Endometrial microvascular endothelial cells (primary cell): Measurements from ENCODE around the gene WLS. TPM values are rescaled to one million over a fixed set of nuclear protein-coding genes. Genes with fewer than 3 reads are reported as not detected.

Experiments used
- in situ Hi-C: cut with HindIII; loops from 2 replicates; pipeline ENCODE4 v1.10.0; 2017; ENCODE audit warnings: low sequenced_read_pairs, low pct_unique_long_range_greater_than_20kb; ENCODE audit errors: inconsistent ontology term
- total RNA-seq: library from RNA; depleted of rRNA; stranded (reverse); fragments of >200 nt; gene quantifications from one replicate; pipeline ENCODE4 v1.2.3, GENCODE V29; 2015; ENCODE audit errors: inconsistent ontology term

WLS gene
- total RNA-seq, 1 donor from 2014 or later = 116 TPM

DNA sequence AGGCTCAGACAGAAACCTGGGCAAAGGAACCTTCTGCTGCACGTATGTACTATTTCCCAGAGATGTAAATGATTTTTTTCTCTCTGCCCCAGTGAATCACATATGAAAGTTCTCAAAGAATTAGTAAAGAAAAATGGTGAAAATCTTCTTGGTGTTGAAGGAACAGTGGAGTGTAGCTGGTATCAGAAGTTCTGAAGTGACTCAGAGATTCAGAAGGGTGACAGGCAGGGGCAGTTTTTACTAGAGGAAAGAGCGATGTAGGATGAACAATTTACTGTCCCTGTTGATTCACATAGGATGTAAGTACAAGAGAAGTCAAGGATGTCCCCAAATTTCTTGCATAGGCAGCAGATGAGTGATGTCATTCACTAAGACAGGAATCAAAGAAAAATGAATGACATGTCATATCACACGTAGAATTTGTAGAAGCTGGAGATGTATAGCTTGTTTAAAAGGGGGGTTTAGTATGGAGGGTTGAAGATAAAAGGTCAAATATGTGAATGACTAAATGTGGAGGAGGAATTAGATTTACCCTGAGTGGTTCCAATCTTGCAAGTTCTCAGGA, 26.4 kb downstream of the WLS start:
- in situ Hi-C loops = no loop called here

DNA sequence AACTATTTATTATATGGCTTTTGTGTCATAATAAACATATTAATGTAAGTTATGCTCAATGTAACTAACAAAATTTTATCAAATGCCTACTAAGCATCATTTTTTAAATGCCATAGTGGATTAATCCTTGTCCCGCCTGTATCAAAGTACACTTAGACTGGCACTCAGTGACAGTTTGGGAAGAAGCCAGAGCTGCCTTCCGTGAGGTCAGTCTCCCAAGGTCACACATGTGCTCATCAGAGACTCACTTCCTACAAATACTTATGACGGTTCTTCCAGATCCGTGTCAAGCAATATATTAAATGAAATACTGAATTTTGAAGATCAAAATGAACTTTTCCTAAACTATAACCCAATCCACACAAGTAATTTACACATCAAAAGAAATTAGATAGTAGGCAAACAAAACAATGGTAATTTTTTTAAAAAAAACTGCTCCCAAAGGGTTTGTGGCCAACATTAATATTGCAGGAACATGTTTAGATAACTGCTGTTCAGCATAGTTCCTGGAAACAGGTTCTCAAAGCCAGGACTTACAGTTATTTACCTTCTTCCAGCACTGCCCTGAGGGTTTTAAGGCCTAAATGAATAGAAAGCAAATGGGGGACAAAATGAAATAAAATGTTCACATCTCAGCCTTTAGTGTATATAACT, 27.2 kb downstream of the WLS start:
- in situ Hi-C loops = no loop called here

DNA sequence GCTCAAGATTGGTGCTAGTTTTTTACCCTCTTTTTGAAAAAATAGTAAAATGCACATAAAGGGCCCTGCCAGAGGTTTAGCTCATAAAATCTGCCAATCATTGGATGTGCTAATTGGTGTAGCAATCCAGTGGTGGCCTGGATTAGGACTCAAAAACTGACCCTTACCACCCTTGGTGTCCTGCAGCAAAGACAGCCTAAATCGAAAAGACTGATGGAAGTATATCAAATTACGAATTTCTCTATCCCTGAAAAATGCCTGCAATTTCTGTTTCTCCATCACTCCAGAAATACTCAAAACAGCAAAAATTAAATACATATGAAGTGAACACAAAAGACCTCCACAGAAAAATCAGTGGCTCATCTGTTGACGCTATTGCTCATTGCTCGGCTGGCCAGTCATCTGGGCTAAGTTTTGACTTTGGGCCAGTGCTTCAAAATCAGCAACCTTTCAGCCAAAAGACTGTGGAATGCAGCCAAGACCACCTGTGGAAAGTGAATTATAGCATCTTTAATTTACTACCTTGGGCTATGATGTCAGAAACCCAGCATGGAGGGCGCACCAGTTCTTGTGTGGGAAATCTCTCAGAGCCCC, 30.0 kb downstream of the WLS start:
- in situ Hi-C loops = no loop called here

DNA sequence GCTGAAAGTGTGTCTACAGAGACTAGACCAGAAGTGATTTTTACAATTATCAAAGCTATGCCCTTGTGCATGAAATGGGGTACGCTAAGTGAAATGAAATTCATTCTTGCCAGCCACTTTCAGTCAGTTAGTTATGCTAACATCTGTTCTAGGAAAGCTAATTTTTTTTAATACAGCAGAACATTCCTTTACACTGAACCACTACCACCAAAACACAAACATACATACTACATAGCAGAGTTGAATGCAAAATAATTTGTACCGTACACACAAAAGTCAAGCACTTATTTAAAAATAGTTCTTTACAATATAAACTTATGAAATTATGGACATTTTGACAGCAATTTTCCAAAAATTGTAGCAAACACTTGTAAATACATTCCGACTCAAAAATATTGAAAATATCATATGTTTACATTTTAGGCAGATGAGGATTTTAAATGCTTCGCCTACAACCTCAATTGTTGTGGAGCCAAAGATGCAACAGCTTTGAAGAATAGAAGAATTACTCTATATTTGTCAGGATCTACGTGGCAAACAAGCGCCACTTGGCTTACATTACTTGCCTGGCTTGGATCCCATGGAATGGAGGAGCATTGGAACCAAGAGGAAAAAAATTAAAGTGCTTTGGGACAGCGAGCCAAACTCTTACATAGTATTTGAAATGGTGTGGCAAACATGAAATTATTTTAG, 30.6 kb downstream of the WLS start:
- in situ Hi-C loops = no loop called here

DNA sequence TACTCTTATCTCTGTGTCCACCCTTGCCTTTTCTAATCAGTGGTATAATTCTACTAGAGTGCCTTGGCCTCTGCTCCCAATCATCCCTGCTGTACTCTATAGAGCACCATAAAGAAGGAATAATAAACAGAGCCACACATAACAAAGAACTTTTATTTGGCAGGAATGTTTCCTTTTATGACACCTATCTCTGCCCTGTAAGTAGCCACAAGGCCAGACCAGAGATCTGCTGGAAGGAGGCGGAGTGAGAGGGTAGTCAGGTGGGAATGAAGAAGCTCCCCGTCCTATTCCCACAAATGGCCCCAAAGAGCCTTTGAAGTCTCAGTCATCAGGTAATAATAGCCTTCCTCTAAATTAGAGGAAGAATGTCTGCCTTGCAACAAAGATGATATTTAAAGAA, 32.7 kb downstream of the WLS start:
- in situ Hi-C loops = no loop called here

DNA sequence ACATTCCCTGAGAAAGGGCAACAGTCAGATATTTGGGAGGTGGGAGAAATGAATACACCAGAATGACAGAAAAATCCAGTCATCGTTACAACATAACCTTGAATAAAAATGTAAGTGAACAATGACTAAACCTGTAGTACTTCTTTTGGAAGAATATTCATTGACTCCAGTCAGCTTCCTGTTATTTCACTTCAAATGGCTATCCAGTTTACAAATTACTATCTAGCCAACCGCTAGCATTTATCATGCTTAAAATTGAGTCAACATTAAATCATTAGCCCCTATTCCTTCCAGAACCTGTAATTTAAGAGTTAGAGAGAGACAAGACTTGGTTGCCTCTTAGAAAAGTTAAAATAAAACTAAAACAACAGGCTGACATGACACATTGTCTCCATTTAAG, 33.6 kb downstream of the WLS start:
- in situ Hi-C loops = no loop called here

DNA sequence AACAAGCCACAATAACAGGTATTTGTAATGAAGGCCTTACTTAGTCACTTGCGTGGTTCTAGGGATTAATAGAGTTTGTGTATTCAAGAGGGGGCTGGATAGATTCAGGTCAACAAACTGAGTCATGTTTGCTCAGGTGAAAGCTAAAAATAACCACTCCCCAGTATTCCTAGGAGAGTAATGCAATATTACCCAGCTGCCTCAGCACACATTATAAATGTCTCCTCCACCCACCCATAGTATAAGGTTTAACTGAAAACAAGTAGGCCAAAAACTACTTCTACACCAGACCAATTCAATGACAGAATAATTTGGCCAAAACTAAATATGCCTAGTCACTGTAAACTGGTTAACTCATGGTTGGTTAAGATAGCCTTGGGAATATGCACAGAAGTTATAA, 34.4 kb downstream of the WLS start:
- in situ Hi-C loops = no loop called here

DNA sequence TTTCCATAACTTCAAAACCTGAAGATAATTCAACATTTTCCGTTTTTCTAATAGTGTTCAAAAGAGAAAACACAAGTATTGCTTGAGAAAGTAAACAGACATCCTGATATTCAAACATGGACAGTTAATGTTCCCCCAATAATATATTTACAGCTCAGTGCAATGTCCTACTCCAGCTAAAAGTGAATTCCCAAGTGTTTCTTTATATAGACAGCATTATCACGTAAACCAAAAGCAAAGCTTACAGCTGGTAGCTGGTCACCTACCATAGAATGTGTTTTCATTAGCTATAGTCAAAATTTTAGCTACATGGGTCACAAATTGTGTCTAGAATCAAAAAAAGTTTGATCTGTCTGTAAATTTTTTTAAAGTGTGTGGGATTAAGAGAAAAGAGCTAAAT, 34.9 kb downstream of the WLS start:
- in situ Hi-C loops = no loop called here

DNA sequence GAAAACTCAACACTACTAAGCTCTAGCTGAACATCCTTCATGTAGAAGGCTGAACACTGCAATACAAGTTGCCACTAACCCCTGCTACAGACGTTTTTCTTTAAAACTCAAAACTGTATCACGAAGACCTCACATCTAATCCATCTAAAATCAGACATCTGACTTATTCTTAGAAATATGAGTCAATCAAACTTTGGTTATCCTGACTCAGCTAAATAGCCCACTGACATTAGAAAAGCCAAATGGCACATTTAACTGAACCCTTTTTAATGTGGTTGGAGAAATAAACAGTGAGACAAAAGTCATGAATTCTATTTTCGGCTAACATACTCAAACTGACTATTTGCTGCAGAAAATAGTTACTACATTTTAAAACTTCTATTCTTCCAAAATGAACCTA, 35.6 kb downstream of the WLS start:
- in situ Hi-C loops = no loop called here

DNA sequence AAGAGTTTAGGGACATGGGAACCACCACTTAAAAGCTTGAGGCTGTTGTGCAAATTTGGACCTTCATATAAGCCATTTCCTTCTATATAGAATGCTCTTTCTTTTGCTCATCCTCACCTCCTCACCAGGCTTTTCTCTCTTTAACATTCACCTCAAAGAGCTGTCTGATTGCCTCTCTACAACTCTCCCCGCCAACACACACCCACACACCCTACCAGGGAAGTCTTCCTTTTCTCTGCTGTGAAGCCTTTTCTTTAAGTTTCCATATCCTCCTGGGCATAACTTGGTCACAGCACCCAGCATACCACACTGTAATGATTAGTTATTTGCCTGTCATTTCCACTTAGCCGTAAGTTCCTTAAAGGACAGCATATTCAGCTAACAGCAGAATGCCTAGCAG, 40.6 kb downstream of the WLS start:
- in situ Hi-C loops = no loop called here

DNA sequence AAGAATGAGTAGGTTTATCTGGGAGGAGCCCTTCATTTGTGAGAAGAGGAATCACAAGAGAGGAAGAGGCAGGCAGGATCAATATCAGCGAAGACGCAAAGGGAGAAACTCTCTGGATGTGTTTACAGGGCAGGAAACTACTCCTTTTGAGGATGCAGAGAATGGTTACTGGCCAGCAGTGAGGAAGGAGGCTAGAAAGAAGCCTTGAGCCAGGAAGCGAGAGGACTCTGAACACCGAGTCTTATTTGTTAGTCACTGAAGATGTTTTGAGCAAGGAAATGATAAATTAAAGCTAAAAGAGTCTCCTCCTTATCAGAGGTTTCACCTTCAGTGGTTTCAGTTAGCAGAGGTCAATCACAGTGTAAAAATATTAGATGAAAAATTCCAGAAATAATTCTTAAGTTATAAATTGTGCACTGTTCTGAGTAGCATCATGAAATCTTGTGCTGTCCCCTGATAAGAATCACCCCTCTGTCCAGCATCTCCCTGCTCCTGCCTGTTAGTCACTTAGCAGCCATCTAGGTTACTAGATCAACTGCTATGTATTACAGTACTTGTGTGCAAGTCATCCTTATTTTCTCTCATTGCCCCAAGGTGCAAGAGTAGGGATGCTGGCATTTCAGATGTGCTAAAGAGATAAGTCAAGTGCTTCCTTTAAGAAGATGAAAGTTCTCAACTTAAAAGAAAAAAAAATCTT, 43.5 kb downstream of the WLS start:
- in situ Hi-C loops = no loop called here

DNA sequence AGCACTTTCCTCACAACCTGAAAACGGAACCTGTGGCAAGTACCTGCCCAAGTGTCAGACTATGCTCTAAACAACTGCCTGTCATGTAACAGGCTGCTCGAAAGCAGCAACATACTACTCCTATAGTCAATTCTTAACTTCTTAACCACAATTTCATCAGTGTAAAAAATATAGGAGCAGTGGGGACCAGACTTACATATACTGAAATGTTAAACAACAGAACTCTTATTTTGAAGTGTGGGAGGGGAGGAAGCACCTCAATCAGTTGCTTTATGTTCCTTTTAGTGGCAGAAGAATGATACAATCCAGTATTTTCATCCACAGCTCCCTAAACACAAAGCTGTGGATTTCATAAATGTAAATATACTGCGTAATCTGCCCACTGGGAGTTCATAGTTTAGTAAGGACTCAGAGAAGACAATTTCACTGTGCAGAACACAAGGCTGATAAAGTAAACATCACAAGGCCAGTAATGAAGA, 44.2 kb downstream of the WLS start:
- in situ Hi-C loops = no loop called here

DNA sequence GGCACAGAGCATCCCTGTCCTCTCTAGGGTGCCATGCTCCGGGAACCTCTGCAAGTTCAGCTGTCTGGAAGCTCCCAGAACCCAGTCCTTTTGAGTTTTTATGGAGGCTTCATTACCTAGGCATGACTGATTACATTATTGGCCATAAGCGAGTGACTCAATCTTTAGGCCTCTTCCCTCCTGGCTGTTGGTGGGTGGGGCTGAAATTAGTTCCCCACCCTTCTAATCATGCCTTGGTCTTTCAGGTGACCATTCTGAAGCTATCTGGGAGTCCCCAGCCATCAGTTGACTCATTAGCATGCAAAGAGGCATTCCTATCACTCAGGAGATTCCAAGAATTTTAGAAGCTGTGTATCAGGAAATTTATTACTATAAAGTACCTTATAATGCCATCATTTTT, 46.6 kb downstream of the WLS start:
- in situ Hi-C loops = no loop called here

DNA sequence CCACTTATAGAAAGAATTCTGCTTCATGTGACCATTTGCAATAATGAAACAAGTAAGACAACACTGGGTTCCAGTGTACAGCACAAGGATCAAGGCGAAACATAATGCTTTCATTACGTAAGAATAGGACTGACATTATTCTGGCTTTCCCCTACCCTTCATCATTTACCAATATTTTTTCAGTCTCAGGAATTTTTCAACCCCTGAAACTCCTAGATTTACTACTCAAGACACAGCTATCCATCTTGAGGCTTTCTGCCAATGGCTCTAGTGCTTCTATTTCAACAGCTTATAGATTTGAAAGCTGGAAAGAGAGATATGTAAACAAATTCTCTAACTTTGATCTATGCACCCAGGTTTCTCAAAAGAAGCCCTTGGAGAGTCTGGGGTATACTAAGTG, 48.4 kb downstream of the WLS start:
- in situ Hi-C loops = no loop called here

DNA sequence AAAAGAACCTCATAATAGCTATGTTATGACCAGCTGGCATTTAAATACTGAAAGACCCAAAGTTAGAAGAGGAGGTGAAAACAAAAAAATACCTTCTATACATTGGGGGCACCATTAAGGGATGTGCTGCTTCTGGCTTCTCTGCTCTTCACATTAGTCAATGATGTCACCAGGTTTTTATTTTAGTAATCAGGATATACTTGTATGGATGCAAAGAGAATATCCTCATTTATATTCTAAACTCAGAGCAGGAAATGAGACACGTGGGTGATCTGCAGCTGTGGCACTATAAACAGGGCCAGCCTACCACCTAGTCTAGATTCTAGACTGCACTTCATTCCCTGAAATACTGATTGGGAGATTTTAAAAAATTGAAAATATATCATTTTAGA, 51.2 kb downstream of the WLS start:
- in situ Hi-C loops = no loop called here

DNA sequence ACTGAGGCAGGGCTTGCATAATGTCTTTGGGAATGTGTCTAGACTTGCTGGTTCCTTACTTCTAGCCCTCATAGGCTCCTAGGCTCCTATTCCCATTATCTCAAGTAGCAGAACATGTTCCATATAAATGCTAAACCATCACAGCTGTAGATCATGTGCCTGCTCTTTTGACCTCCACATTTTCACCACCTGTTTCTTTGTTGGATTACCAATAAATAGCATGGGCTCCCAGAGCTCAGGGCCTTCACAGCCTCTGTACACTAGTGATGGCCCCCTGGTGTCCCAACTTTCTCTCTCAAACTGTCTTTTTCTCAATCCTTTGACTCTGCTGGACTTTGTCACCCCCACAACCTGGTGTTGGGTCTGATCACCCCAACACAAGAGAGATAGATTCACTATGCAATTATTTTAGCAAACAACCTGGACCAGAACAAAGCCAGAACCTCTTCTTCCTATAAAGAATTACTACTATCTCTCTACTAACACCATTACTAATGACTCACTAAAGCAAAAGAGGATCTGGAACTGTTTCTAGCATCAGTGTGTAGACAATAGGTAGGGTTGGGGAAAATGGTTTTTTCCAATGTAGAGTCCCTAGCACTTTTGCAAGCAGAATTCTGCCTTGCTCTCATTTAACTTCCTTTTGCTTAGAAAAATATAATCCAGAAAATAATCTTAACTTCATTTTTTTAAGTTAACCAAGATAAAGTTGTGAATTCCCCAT, 51.7 kb downstream of the WLS start:
- in situ Hi-C loops = no loop called here

DNA sequence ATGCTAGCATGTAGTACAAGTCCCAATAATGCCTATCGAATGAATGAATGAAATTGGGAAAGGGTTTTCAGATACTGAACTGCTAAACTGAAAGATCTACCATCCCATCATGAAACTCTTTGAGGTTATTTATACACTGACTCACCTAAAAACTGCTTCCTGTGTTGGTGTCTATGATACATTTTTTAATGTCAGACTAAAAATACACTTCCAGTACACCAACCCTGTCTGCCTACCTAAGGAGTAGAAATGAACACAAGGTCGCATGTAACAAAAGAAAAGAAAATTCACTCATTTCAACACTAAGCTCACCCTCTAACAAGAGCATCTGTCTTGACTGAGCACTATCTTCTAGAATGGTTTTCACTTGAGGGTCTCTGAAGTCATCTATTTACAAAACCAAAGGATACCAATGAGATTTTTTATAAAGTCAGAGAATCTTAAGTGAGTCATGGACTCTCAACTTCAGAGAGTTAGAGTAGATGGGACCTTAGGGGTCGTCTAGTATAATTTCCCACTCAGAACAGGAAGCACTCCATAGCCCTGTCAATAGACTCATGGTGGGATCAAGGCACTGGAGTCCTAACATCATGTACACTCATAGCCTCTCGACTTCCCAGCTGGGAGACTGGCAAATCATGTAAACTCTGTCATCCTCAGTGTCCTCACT, 53.4 kb downstream of the WLS start:
- in situ Hi-C loops = loop anchor here (5.0 kb wide), 1 partner anchor 43 kb away; no protein-coding TSS in a partner anchor

DNA sequence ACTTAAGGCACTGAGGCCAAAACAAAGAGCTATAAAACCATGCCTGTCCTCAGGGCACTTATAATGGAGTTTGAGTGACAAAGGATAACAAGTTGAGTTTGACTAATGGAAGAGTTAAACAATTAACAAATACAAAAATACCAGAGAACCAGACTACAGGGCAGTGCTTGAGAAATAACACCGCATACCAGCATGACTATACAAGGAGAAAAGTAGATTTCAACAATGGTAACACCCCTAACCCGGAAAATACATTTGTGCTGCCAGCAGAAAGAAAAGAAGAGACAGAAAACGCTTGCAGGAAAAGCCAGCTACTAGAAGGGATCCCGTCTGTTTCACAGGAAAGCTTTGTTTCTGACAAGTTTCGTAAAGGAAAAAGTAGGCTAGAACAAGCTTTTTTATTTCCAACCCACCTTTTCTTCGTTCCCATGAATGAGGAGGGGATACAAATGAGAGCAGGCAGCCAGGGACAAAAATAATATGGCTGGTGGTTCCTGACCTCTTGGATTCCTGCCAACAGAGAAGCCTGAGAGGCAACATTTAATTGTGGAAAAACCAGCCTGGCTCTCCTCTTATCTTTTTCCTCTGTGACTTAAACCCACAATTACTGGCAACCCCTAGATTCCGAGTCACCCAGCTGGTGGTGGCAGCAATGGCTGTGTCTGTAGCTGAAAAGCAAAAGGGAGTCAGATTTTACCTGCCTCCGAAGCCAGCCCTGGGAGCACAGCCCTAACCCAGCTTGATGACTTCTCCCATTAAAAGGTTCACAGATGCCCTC, 56.5 kb downstream of the WLS start:
- in situ Hi-C loops = loop anchor here (5.0 kb wide), 1 partner anchor 46 kb away; no protein-coding TSS in a partner anchor
